ENCODE data around the gene ABCG1. TPM values are rescaled to one million over a fixed set of nuclear protein-coding genes. Genes with fewer than 3 reads are reported as not detected.

ABCG1 gene
- total and polyA plus RNA-seq, 2 of the 4 experiments (the other 2 are of a cell fraction), result 0.19 to 0.36 TPM

GRCh38 chr21:42223826-42224575 lies 5.1 kb downstream of the ABCG1 start:
- no TSS peak for BruUV-seq (replicated peaks)
- Histone ChIP-seq H2BK120ac (ENCODE audit: low read depth, low read length) (no peak overlapping the region), H4K5ac (ENCODE audit: low read depth, low read length) (no peak overlapping the region), H3K79me1 (ENCODE audit: low read depth in 1 of 2, low read length in 2 of 2) (peaks cover 0 to 4% of the 10 kb centered on the region in 2 experiments; a peak in 2 of 4 replicates), H3K27ac (ENCODE audit: insufficient read depth, low read length) (no peak overlapping the region), H4K20me1 (ENCODE audit: insufficient read depth, low read length) (no peaks in the 10 kb centered on the region; the same call in 1 of the 2 replicates), H3K36me3 (ENCODE audit: control insufficient read depth, insufficient read depth, low read length) (peaks cover 3% of the 10 kb centered on the region; the same call in 1 of the 2 replicates), H4K91ac (ENCODE audit: insufficient read depth, low read depth, low read length) (no peak overlapping the region), H4K8ac (ENCODE audit: low read depth in 2 of 2, low read length in 2 of 2) (no peak overlapping the region), H2AK5ac (ENCODE audit: low read depth, low read length) (no peak overlapping the region), H3K56ac (ENCODE audit: extremely low read depth, insufficient read depth, low read length) (no peak overlapping the region), H3K4me1 (ENCODE audit: control insufficient read depth, insufficient read depth, low read length) (peaks cover 23% of the 10 kb centered on the region), H3K4me2 (ENCODE audit: low read depth, low read length) (no peak overlapping the region), H2BK15ac (ENCODE audit: low read depth, low read length) (no peak overlapping the region), H3K4me3 (ENCODE audit: insufficient read depth, low read depth, low read length) (no peak overlapping the region), H2AFZ (replicated peaks; ENCODE audit: low read length, poor library complexity) (no peak overlapping the region), H3K9ac (ENCODE audit: low read depth, low read length) (no peak overlapping the region), H2BK5ac (ENCODE audit: low read depth, low read length, poor library complexity, severe bottlenecking) (no peak overlapping the region), H2BK20ac (ENCODE audit: low read depth, low read length) (no peak overlapping the region), H3K18ac (ENCODE audit: low read depth, low read length) (no peak overlapping the region), H2AK9ac (replicated peaks; ENCODE audit: low read depth, low read length, poor library complexity) (no peak overlapping the region), H3K4ac (ENCODE audit: low read depth, low read length) (no peak overlapping the region), H3K23ac (ENCODE audit: low read depth, low read length) (no peak overlapping the region), H3K9me3 (ENCODE audit: control insufficient read depth, insufficient read depth, low read length) (no peaks in the 10 kb centered on the region), H3K27me3 (ENCODE audit: control insufficient read depth, insufficient read depth, low read length) (no peaks in the 10 kb centered on the region), H3K9me1 (ENCODE audit: insufficient read depth, low read length) (peaks cover 19% of the 10 kb centered on the region), H3K14ac (replicated peaks; ENCODE audit: low read depth, low read length) (no peak overlapping the region)
- TF ChIP-seq CEBPB (IDR thresholded peaks at IDR 0.05; ENCODE audit: low read depth, low read length) (no peak), CTCF (conservative IDR thresholded peaks at IDR 0.05; ENCODE audit: low read depth, low read length) (no peak), NFE2L2 (IDR thresholded peaks at IDR 0.05; ENCODE audit: low read depth, low read length) (no peak), RCOR1 (IDR thresholded peaks at IDR 0.05; ENCODE audit: insufficient replicate concordance, low read length) (no peak), MXI1 (IDR thresholded peaks at IDR 0.05; ENCODE audit: borderline replicate concordance, low read depth, low read length) (no peak), USF2 (IDR thresholded peaks at IDR 0.05; ENCODE audit: low read depth, low read length) (no peak), BHLHE40 (IDR thresholded peaks at IDR 0.05; ENCODE audit: low read depth, low read length) (no peak), MAFK (IDR thresholded peaks at IDR 0.05; ENCODE audit: low read depth, low read length) (no peak), FOS (IDR thresholded peaks at IDR 0.05; ENCODE audit: low read depth, low read length) (no peak), MAZ (IDR thresholded peaks at IDR 0.05; ENCODE audit: borderline replicate concordance, low read depth, low read length) (no peak), RAD21 (IDR thresholded peaks at IDR 0.05; ENCODE audit: low read length) (no peak), POLR2A (IDR thresholded peaks at IDR 0.05; ENCODE audit: low read depth, low read length) (no peak), CHD1 (IDR thresholded peaks at IDR 0.05; ENCODE audit: low read depth, low read length) (no peak), SMC3 (IDR thresholded peaks at IDR 0.05; ENCODE audit: low read depth, low read length) (no peak), RFX5 (IDR thresholded peaks at IDR 0.05; ENCODE audit: low read depth, low read length) (no peak)
- intact Hi-C loops (cut with micrococcal nuclease) (no loop called here), dilution Hi-C loops (cut with HindIII; ENCODE audit: low sequenced_read_pairs, unreplicated experiment) (no loop called here), in situ Hi-C loops (cut with MboI; ENCODE audit: low sequenced_read_pairs) (no loop called here)
- ChIA-PET CTCF (interaction anchor here (0.6 to 0.7 kb wide), 2 partner anchors 10 to 1497 kb away, joined by 3 to 4 read pairs; no protein-coding TSS in a partner anchor), POLR2A (ENCODE audit: unreplicated experiment) (interaction anchor here (0.7 kb wide), 1 partner anchor 13 kb away, joined by 4 read pairs; no protein-coding TSS in a partner anchor)
- DNase-seq (no peak), ATAC-seq (ENCODE audit: low read depth) (no peak)
- no CpG with 5 or more reads among the region's 15 CpGs for WGBS, 2 experiments (ENCODE audit: extremely low coverage in 2 of 2, insufficient read length in 1 of 2)
